Uterus (tissue), 2 donors: ENCODE results near the gene DIMT1.

Experiments used
- CTCF ChIP-seq, 4 experiments: fragments of 200-600 bp in 2 of 4; fragments of 450-650 bp in 2 of 4; sonication (generic) in 2 of 4; IDR thresholded peaks; one replicate each; pipeline ENCODE4 v1.5.1; 2016 to 2019; ENCODE audit warnings: antibody characterized with exemption in 4 of 4, mild to moderate bottlenecking in 2 of 4, moderate library complexity in 1 of 4
- POLR2A ChIP-seq, 2 donors: fragments of 450-650 bp; IDR thresholded peaks; one replicate each; pipeline ENCODE4 v1.6.1; 2016; ENCODE audit warnings: antibody characterized with exemption in 2 of 2, mild to moderate bottlenecking in 1 of 2, moderate library complexity in 1 of 2

DNA sequence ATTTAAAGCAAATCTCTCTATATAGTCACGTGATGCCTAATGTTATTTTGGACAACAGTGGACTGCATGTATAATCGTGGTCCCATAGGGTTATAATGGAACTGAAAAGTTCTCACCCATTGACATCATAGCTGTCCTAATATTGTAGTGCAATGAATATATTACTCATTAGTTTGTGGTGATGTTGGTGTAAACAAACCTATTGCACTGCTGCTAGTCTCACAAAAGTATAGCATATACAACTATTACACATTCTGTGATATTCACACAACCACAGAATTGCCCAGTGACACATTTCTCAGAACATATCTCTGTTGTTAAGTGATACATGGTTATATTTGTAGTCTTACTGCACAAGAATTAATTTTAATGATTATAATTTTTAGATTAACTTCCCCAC, 46.6 kb upstream of the DIMT1 start:
- TF ChIP-seq CTCF (IDR thresholded peaks at IDR 0.05), result no peak
- TF ChIP-seq POLR2A (IDR thresholded peaks at IDR 0.05), result no peak
